Duodenal mucosa (tissue), 2 donors: ENCODE measurements around the gene AMFR.

ENCODE experiments used
- H3K27ac ChIP-seq: one replicate; pipeline ENCODE4 v1.7.0; 2013; ENCODE audit warnings: low read depth, low read length
- H3K27me3 ChIP-seq, 2 donors: one replicate each; pipeline ENCODE4 v1.7.0; 2013; ENCODE audit warnings: low read length in 2 of 2, control low read depth in 1 of 2; ENCODE audit not compliant: insufficient read depth in 2 of 2, control insufficient read depth in 1 of 2
- H3K36me3 ChIP-seq, 2 donors: one replicate each; pipeline ENCODE4 v1.7.0; 2013; ENCODE audit warnings: low read length in 2 of 2, control low read depth in 1 of 2; ENCODE audit not compliant: insufficient read depth in 2 of 2, control insufficient read depth in 1 of 2
- H3K4me1 ChIP-seq, 2 donors: one replicate each; pipeline ENCODE4 v1.7.0; 2013; ENCODE audit warnings: low read length in 2 of 2, control low read depth in 1 of 2; ENCODE audit not compliant: insufficient read depth in 2 of 2, control insufficient read depth in 1 of 2
- H3K4me3 ChIP-seq, 2 donors: one replicate each; pipeline ENCODE4 v1.7.0; 2013; ENCODE audit warnings: low read length in 2 of 2, low read depth in 1 of 2
- H3K9ac ChIP-seq, 2 donors: one replicate each; pipeline ENCODE4 v1.7.0; 2013; ENCODE audit warnings: low read length in 2 of 2, low read depth in 1 of 2
- H3K9me3 ChIP-seq, 2 donors: one replicate each; pipeline ENCODE4 v1.7.0; 2013; ENCODE audit warnings: low read length in 2 of 2, control low read depth in 1 of 2; ENCODE audit not compliant: control insufficient read depth in 1 of 2

Gene AMFR

GRCh38 chr16:56424791-56425438, 430 bp downstream of the AMFR start:
- Histone ChIP-seq H3K9ac (peak overlapping the region; percentile 34 to 73), H3K4me1 (peaks cover 22 to 27% of the 10 kb centered on the region in 2 donors), H3K27me3 (no peaks in the 10 kb centered on the region), H3K4me3 (peak overlapping the region; percentile 74 to 79), H3K36me3 (peaks cover 0 to 4% of the 10 kb centered on the region in 2 donors), H3K9me3 (no peaks in the 10 kb centered on the region), H3K27ac (peak overlapping the region; percentile 39)

GRCh38 chr16:56424404-56424764, 961 bp downstream of the AMFR start:
- H3K27ac ChIP-seq = no peak overlapping the region
- no peaks in the 10 kb centered on the region for H3K9me3 ChIP-seq
- H3K27me3 ChIP-seq = no peaks in the 10 kb centered on the region
- H3K4me1 ChIP-seq = peaks cover 22 to 27% of the 10 kb centered on the region in 2 donors
- H3K4me3 ChIP-seq = peak overlapping the region; percentile 74 to 79
- H3K9ac ChIP-seq = peak overlapping the region; percentile 61 to 73
- H3K36me3 ChIP-seq = peaks cover 0 to 4% of the 10 kb centered on the region in 2 donors

GRCh38 chr16:56423584-56424403, 1.6 kb downstream of the AMFR start:
- H3K4me1 ChIP-seq = peaks cover 22 to 27% of the 10 kb centered on the region in 2 donors
- no peaks in the 10 kb centered on the region for H3K27me3 ChIP-seq
- H3K27ac ChIP-seq = no peak overlapping the region
- peak overlapping the region; percentile 74 to 79 for H3K4me3 ChIP-seq
- no peaks in the 10 kb centered on the region for H3K9me3 ChIP-seq
- H3K9ac ChIP-seq = peak overlapping the region; percentile 61 to 73
- peaks cover 0 to 3% of the 10 kb centered on the region in 2 donors for H3K36me3 ChIP-seq

GRCh38 chr16:56422896-56423441, 2.4 kb downstream of the AMFR start:
- Histone ChIP-seq H3K4me1 (peaks cover 22 to 27% of the 10 kb centered on the region in 2 donors), H3K4me3 (peak overlapping the region in 1 of 2 donors; percentile 79), H3K27ac (no peak overlapping the region)

GRCh38 chr16:56421976-56422669, 3.2 kb downstream of the AMFR start:
- H3K27me3 ChIP-seq = no peaks in the 10 kb centered on the region
- no peak overlapping the region for H3K4me3 ChIP-seq
- no peaks in the 10 kb centered on the region for H3K9me3 ChIP-seq
- H3K27ac ChIP-seq = no peak overlapping the region
- peak overlapping the region in 1 of 2 donors; percentile 16 for H3K9ac ChIP-seq
- peaks cover 22 to 27% of the 10 kb centered on the region in 2 donors for H3K4me1 ChIP-seq
- no peaks in the 10 kb centered on the region for H3K36me3 ChIP-seq

More at GRCh38 chr16:56422896-56423441, 2.4 kb downstream of the AMFR start:
- Histone ChIP-seq H3K9me3 (no peaks in the 10 kb centered on the region), H3K36me3 (no peaks in the 10 kb centered on the region), H3K9ac (peak overlapping the region in 1 of 2 donors; percentile 73), H3K27me3 (no peaks in the 10 kb centered on the region)

- H3K36me3 ChIP-seq = no peaks in the 10 kb centered on the region
- H3K9ac ChIP-seq = no peak overlapping the region
- H3K27ac ChIP-seq = no peak overlapping the region
- no peaks in the 10 kb centered on the region for H3K9me3 ChIP-seq
- H3K4me3 ChIP-seq = no peak overlapping the region
- H3K27me3 ChIP-seq = no peaks in the 10 kb centered on the region
- H3K4me1 ChIP-seq = peaks cover 22 to 27% of the 10 kb centered on the region in 2 donors
Observed at GRCh38 chr16:56421313-56421712, 4.0 kb downstream of the AMFR start.

- Histone ChIP-seq H3K4me3 (no peak overlapping the region), H3K36me3 (no peaks in the 10 kb centered on the region), H3K9ac (no peak overlapping the region), H3K27ac (no peak overlapping the region), H3K9me3 (no peaks in the 10 kb centered on the region), H3K27me3 (no peaks in the 10 kb centered on the region), H3K4me1 (peaks cover 22 to 27% of the 10 kb centered on the region in 2 donors)
Observed at GRCh38 chr16:56420613-56421012, 4.7 kb downstream of the AMFR start.

- no peak overlapping the region for H3K4me3 ChIP-seq
- H3K36me3 ChIP-seq = no peaks in the 10 kb centered on the region
- no peak overlapping the region for H3K9ac ChIP-seq
- H3K9me3 ChIP-seq = no peaks in the 10 kb centered on the region
- H3K27me3 ChIP-seq = no peaks in the 10 kb centered on the region
- H3K4me1 ChIP-seq = peaks cover 22 to 30% of the 10 kb centered on the region in 2 donors
- H3K27ac ChIP-seq = no peak overlapping the region
Observed at GRCh38 chr16:56419740-56420548, 5.4 kb downstream of the AMFR start.

- Histone ChIP-seq H3K4me3 (no peak overlapping the region), H3K9me3 (no peaks in the 10 kb centered on the region), H3K4me1 (peaks cover 4 to 12% of the 10 kb centered on the region in 2 donors), H3K27me3 (no peaks in the 10 kb centered on the region), H3K36me3 (peaks cover 2 to 5% of the 10 kb centered on the region in 2 donors), H3K27ac (no peak overlapping the region), H3K9ac (no peak overlapping the region)
Observed at GRCh38 chr16:56417138-56417537, 8.2 kb downstream of the AMFR start.
